H9 (cell line): ENCODE data around the gene FGF3. TPM values are rescaled to one million over a fixed set of nuclear protein-coding genes. Genes with fewer than 3 reads are reported as not detected.

Experiments used
- DNase-seq: peaks from one replicate; pipeline ENCODE4 v3.0.0-alpha.2; 2017
- H2AFZ ChIP-seq: one replicate; pipeline ENCODE4 v1.6.1; 2013; ENCODE audit warnings: mild to moderate bottlenecking, low read length, control low read depth, moderate library complexity
- H2AK5ac ChIP-seq: 2 replicates; pipeline ENCODE4 v1.6.1; 2013; ENCODE audit warnings: low read length, control low read depth, mixed read lengths; ENCODE audit not compliant: insufficient read length
- H2BK120ac ChIP-seq: one replicate; pipeline ENCODE4 v1.6.1; 2013; ENCODE audit warnings: low read depth, mild to moderate bottlenecking, low read length, control low read depth, inconsistent platforms; ENCODE audit not compliant: poor library complexity, severe bottlenecking
- H2BK12ac ChIP-seq: 2 replicates; pipeline ENCODE4 v1.6.1; 2013; ENCODE audit warnings: low read length, control low read depth, mixed read lengths, low read depth; ENCODE audit not compliant: insufficient read length
- H2BK15ac ChIP-seq: 2 replicates; pipeline ENCODE4 v1.6.1; 2013; ENCODE audit warnings: low read depth, low read length, control low read depth
- H2BK20ac ChIP-seq: one replicate; pipeline ENCODE4 v1.6.1; 2013; ENCODE audit warnings: low read depth, mild to moderate bottlenecking, low read length, control low read depth, inconsistent platforms; ENCODE audit not compliant: poor library complexity, severe bottlenecking
- H2BK5ac ChIP-seq: 2 replicates; pipeline ENCODE4 v1.6.1; 2013; ENCODE audit warnings: low read length, control low read depth, mixed read lengths; ENCODE audit not compliant: insufficient read length
- H3K14ac ChIP-seq: 2 replicates; pipeline ENCODE4 v1.6.1; 2013; ENCODE audit warnings: low read length, control low read depth; ENCODE audit not compliant: insufficient read depth
- H3K18ac ChIP-seq: 2 replicates; pipeline ENCODE4 v1.6.1; 2013; ENCODE audit warnings: low read depth, mild to moderate bottlenecking, mixed read lengths, low read length, control low read depth; ENCODE audit not compliant: insufficient read length
- H3K23ac ChIP-seq: 2 replicates; pipeline ENCODE4 v1.6.1; 2013; ENCODE audit warnings: low read length, control low read depth, mixed read lengths, low read depth; ENCODE audit not compliant: insufficient read length
- H3K23me2 ChIP-seq: 2 replicates; pipeline ENCODE4 v1.6.1; 2013; ENCODE audit warnings: low read depth, mild to moderate bottlenecking, mixed read lengths, low read length, control low read depth; ENCODE audit not compliant: insufficient read length, poor library complexity, severe bottlenecking
- H3K27ac ChIP-seq: 2 replicates; pipeline ENCODE4 v1.5.1; 2013; ENCODE audit warnings: low read length, control low read depth, mixed read lengths, low read depth; ENCODE audit not compliant: insufficient read length
- H3K27me3 ChIP-seq: 2 replicates; pipeline ENCODE4 v1.6.1; 2013; ENCODE audit warnings: low read length, control low read depth, inconsistent platforms; ENCODE audit not compliant: insufficient read depth
- H3K4ac ChIP-seq: 2 replicates; pipeline ENCODE4 v1.6.1; 2013; ENCODE audit warnings: low read depth, mild to moderate bottlenecking, control low read depth, inconsistent platforms, low read length, moderate library complexity
- H3K4me1 ChIP-seq: 2 replicates; pipeline ENCODE4 v1.6.1; 2013; ENCODE audit warnings: low read length, control low read depth, inconsistent platforms; ENCODE audit not compliant: insufficient read depth
- H3K4me2 ChIP-seq: 2 replicates; pipeline ENCODE4 v1.6.1; 2013; ENCODE audit warnings: low read length, control low read depth, mixed read lengths; ENCODE audit not compliant: insufficient read length, insufficient read depth
- H3K56ac ChIP-seq: 2 replicates; pipeline ENCODE4 v1.6.1; 2013; ENCODE audit warnings: low read depth, mild to moderate bottlenecking, mixed read lengths, low read length, control low read depth; ENCODE audit not compliant: insufficient read length
- H3K79me1 ChIP-seq: 2 replicates; pipeline ENCODE4 v1.6.1; 2013; ENCODE audit warnings: low read depth, mild to moderate bottlenecking, moderate library complexity, low read length, control low read depth, inconsistent platforms; ENCODE audit not compliant: insufficient read depth, poor library complexity, severe bottlenecking
- H3K79me2 ChIP-seq: 2 replicates; pipeline ENCODE4 v1.6.1; 2013; ENCODE audit warnings: low read length, control low read depth, inconsistent platforms; ENCODE audit not compliant: insufficient read depth
- H3K9ac ChIP-seq: 2 replicates; pipeline ENCODE4 v1.6.1; 2013; ENCODE audit warnings: low read length, control low read depth, mixed read lengths; ENCODE audit not compliant: insufficient read length; ENCODE audit errors: extremely low read depth
- H3K9me3 ChIP-seq: one replicate; pipeline ENCODE4 v1.6.1; 2013; ENCODE audit warnings: low read depth, low read length, inconsistent platforms; ENCODE audit not compliant: control insufficient read depth
- H3T11ph ChIP-seq: one replicate; pipeline ENCODE4 v1.6.1; 2013; ENCODE audit warnings: mild to moderate bottlenecking, low read length, control low read depth, inconsistent platforms
- H4K20me1 ChIP-seq: one replicate; pipeline ENCODE4 v1.6.1; 2013; ENCODE audit not compliant: control insufficient read depth, insufficient read length, insufficient read depth
- H4K5ac ChIP-seq: 2 replicates; pipeline ENCODE4 v1.6.1; 2013; ENCODE audit warnings: low read depth, mild to moderate bottlenecking, mixed read lengths, low read length, control low read depth; ENCODE audit not compliant: insufficient read length
- H4K8ac ChIP-seq: replicated peaks from 2 replicates; pipeline ENCODE4 v1.6.1; 2013; ENCODE audit warnings: low read length, control low read depth, mixed read lengths, low read depth; ENCODE audit not compliant: insufficient read length
- H4K91ac ChIP-seq: 2 replicates; pipeline ENCODE4 v1.6.1; 2013; ENCODE audit warnings: low read depth, mild to moderate bottlenecking, moderate library complexity, mixed read lengths, low read length, control low read depth; ENCODE audit not compliant: insufficient read length
- H3K27ac Mint-ChIP-seq, 3 experiments: 2 replicates in 2 of 3; 3 replicates in 1 of 3; pipeline ENCODE4 v1.8.0; 2020 to 2021; ENCODE audit warnings: mixed read lengths in 3 of 3, mild to moderate bottlenecking in 1 of 3, moderate library complexity in 1 of 3
- H3K27me3 Mint-ChIP-seq: 2 replicates; pipeline ENCODE4 v1.8.0; 2021; ENCODE audit warnings: low read depth, mild to moderate bottlenecking, moderate library complexity, mixed read lengths
- H3K36me3 Mint-ChIP-seq, 3 experiments: 2 replicates in 2 of 3; 3 replicates in 1 of 3; pipeline ENCODE4 v1.8.0; 2020 to 2021; ENCODE audit warnings: low read depth in 3 of 3, mixed read lengths in 3 of 3; ENCODE audit not compliant: insufficient read depth in 1 of 3
- H3K4me1 Mint-ChIP-seq, 2 experiments: 2 replicates each; pipeline ENCODE4 v1.8.0; 2020; ENCODE audit warnings: mixed read lengths in 2 of 2
- H3K4me3 Mint-ChIP-seq, 2 experiments: 2 replicates in 1 of 2; 3 replicates in 1 of 2; pipeline ENCODE4 v1.8.0; 2020 to 2021; ENCODE audit warnings: mild to moderate bottlenecking in 2 of 2, mixed read lengths in 2 of 2, moderate library complexity in 1 of 2
- H3K9me3 Mint-ChIP-seq, 2 experiments: 2 replicates in 1 of 2; 3 replicates in 1 of 2; pipeline ENCODE4 v1.8.0; 2020; ENCODE audit warnings: mild to moderate bottlenecking in 2 of 2, mixed read lengths in 2 of 2, moderate library complexity in 1 of 2
- WGBS: extraction: QIAGEN DNeasy Blood & Tissue Kit; methylation state at CpG from one replicate; pipeline ENCODE4 v1.1.7; 2013; ENCODE audit warnings: missing lambda C conversion rate, low lambda C conversion rate, mixed read lengths; ENCODE audit not compliant: insufficient read length; ENCODE audit errors: extremely low coverage; 5-methylcytosine and 5-hydroxymethylcytosine counted together
- total RNA-seq: library from RNA; stranded (reverse); gene quantifications from 2 replicates; pipeline ENCODE4 v1.2.1, GENCODE V29; 2021
- TF ChIP-seq, protein P1 (sequence below): fragments of 200-600 bp; sonication (generic); conservative IDR thresholded peaks from 3 replicates; pipeline ENCODE4 v1.8.0; 2021; ENCODE audit warnings: antibody characterized with exemption, mild to moderate bottlenecking

The FGF3 gene
- total RNA-seq, 1 experiment from 2014 or later, result not detected

DNA sequence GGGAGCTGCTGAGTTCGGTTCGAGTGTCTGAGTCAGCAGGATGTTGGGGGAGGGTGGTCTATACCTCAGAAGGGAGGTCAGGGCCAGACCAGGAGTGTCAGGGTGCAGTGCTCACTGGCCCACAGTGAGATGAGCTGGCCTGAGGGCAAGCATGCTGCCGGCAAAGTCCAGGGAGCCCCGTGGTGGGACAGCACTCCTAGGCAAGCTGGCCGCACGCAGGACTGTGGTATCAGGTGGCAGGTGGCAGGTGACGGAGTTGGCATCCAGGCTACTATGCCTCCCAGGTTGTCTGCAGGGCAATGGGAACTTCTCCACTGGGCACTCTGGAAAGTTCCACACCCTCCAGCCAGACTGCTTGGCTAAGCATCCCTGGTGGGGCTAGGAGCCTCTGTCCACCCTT is 4.8 kb downstream of the FGF3 start:
- H3K18ac ChIP-seq, result no peak overlapping the region
- no peak overlapping the region for H3K27ac ChIP-seq
- H3K4ac ChIP-seq, result no peak overlapping the region
- H2BK15ac ChIP-seq, result no peak overlapping the region
- H3K79me2 ChIP-seq, result no peaks in the 10 kb centered on the region
- H3K14ac ChIP-seq, result no peak overlapping the region
- no peak overlapping the region for H3K4me3 Mint-ChIP-seq
- H3K27me3 ChIP-seq, result peaks cover 42% of the 10 kb centered on the region
- no peak overlapping the region for H4K91ac ChIP-seq
- H3K4me2 ChIP-seq, result no peak overlapping the region
- no CpG with 5 or more reads among the region's 7 CpGs for WGBS
- H2BK12ac ChIP-seq, result no peak overlapping the region
- no peaks in the 10 kb centered on the region; a peak in 2 of 7 replicates for H3K36me3 Mint-ChIP-seq
- peaks cover 4 to 10% of the 10 kb centered on the region in 2 experiments; a peak in 3 of 4 replicates for H3K4me1 Mint-ChIP-seq
- H3K23me2 ChIP-seq, result peaks cover 9% of the 10 kb centered on the region
- no peak overlapping the region for H3T11ph ChIP-seq
- no peak overlapping the region for H4K5ac ChIP-seq
- H3K9ac ChIP-seq, result no peak overlapping the region
- H3K23ac ChIP-seq, result no peak overlapping the region
- H3K9me3 ChIP-seq, result no peaks in the 10 kb centered on the region
- H2BK20ac ChIP-seq, result no peak overlapping the region
- TF ChIP-seq, protein P1, sequence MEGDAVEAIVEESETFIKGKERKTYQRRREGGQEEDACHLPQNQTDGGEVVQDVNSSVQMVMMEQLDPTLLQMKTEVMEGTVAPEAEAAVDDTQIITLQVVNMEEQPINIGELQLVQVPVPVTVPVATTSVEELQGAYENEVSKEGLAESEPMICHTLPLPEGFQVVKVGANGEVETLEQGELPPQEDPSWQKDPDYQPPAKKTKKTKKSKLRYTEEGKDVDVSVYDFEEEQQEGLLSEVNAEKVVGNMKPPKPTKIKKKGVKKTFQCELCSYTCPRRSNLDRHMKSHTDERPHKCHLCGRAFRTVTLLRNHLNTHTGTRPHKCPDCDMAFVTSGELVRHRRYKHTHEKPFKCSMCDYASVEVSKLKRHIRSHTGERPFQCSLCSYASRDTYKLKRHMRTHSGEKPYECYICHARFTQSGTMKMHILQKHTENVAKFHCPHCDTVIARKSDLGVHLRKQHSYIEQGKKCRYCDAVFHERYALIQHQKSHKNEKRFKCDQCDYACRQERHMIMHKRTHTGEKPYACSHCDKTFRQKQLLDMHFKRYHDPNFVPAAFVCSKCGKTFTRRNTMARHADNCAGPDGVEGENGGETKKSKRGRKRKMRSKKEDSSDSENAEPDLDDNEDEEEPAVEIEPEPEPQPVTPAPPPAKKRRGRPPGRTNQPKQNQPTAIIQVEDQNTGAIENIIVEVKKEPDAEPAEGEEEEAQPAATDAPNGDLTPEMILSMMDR, result no peak
- H4K8ac ChIP-seq, result no peak overlapping the region
- no peak overlapping the region for H2BK5ac ChIP-seq
- no peak overlapping the region for H3K27ac Mint-ChIP-seq
- H3K79me1 ChIP-seq, result no peaks in the 10 kb centered on the region
- peaks cover 0 to 6% of the 10 kb centered on the region in 2 experiments; a peak in 2 of 5 replicates for H3K9me3 Mint-ChIP-seq
- peaks cover 81% of the 10 kb centered on the region for H3K27me3 Mint-ChIP-seq
- no peak overlapping the region for H2BK120ac ChIP-seq
- peaks cover 2% of the 10 kb centered on the region for H4K20me1 ChIP-seq
- no peak overlapping the region for H2AK5ac ChIP-seq
- no peaks in the 10 kb centered on the region for H3K4me1 ChIP-seq
- no peak overlapping the region for H2AFZ ChIP-seq
- DNase-seq, result no peak
- no peak overlapping the region for H3K56ac ChIP-seq
